Suppressor macrophage treated with lipopolysaccharide for 4 hours (primary cell): ENCODE results near the gene ADAMTS14.
A peak's percentile ranks its signal among the peaks of the same experiment; 100 is the strongest.
"Not testable (repeated sequence)": the region's sequence is repeated elsewhere in the genome, so short reads cannot be mapped to it uniquely, and the experiment has no call there.

Experiments
- DNase-seq: peaks from one replicate; pipeline ENCODE4 v3.0.0-alpha.2; 2020

Gene ADAMTS14, protein sequence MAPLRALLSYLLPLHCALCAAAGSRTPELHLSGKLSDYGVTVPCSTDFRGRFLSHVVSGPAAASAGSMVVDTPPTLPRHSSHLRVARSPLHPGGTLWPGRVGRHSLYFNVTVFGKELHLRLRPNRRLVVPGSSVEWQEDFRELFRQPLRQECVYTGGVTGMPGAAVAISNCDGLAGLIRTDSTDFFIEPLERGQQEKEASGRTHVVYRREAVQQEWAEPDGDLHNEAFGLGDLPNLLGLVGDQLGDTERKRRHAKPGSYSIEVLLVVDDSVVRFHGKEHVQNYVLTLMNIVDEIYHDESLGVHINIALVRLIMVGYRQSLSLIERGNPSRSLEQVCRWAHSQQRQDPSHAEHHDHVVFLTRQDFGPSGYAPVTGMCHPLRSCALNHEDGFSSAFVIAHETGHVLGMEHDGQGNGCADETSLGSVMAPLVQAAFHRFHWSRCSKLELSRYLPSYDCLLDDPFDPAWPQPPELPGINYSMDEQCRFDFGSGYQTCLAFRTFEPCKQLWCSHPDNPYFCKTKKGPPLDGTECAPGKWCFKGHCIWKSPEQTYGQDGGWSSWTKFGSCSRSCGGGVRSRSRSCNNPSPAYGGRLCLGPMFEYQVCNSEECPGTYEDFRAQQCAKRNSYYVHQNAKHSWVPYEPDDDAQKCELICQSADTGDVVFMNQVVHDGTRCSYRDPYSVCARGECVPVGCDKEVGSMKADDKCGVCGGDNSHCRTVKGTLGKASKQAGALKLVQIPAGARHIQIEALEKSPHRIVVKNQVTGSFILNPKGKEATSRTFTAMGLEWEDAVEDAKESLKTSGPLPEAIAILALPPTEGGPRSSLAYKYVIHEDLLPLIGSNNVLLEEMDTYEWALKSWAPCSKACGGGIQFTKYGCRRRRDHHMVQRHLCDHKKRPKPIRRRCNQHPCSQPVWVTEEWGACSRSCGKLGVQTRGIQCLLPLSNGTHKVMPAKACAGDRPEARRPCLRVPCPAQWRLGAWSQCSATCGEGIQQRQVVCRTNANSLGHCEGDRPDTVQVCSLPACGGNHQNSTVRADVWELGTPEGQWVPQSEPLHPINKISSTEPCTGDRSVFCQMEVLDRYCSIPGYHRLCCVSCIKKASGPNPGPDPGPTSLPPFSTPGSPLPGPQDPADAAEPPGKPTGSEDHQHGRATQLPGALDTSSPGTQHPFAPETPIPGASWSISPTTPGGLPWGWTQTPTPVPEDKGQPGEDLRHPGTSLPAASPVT

DNA sequence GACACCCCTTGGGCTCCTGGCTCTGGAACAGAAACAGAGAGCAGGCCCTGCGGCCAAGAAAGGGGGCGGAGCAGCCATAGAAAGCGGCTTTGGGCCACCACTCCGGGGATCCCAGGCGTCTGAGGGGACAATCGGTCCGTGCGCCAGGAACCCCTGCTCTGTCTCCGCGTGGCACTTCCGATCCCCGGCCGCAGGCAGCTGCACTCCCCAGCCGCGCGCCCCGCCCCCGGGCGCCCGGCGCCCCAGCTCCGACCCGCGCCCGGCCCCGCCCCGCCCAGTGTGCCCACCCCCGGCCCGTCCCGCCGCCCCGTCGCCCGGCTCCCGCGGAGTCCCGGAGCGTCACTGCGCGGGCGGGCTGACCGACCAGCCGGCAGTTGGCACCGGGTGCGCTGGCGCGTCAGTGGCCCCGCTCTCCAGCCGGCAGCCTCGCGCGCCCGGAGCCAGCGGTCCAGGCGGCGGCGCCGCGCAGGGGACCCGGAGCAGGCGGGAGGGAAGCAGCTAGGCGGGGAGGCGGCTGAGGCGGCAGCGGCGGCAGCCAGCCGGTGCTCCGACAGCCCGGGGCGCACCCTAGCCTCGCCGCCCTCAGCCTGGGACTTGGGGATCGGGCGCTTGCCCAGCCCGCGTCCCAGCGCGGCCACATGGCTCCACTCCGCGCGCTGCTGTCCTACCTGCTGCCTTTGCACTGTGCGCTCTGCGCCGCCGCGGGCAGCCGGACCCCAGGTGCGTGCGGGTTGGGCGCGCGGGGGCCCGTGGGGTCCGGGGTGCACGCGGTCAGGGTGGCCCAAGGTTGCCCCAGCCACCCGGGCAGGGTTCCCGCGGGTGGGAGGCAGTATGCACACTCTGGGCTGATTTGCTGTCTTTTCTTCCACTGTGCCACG is at the start of gene ADAMTS14:
ADAMTS14 (plus strand) TSS at position 342 of the 878 bp plus-strand sequence; CDS start at position 639, 297 bp downstream.
- peak; percentile 32 for DNase-seq

DNA sequence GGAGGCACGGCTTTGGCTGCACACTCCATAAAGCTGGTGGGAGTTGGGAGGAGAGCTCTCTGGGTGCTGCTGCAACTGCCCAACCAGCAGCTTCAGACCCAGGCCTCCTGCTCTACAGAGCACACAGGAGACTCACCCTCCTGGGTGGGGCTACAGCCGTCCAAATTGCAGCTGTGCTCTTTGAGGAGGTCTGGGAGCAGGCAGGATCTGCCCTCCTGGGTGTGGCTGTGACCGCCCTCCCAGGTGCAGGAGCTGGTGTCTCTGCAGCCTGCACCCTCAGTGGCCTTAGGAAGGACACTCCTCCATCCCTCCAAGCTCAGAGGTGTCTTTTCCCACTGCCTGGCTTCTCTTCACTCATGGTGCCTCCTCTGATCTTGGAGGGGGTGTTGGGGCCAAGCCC is 49.8 kb upstream of the ADAMTS14 start:
- DNase-seq = no peak

DNA sequence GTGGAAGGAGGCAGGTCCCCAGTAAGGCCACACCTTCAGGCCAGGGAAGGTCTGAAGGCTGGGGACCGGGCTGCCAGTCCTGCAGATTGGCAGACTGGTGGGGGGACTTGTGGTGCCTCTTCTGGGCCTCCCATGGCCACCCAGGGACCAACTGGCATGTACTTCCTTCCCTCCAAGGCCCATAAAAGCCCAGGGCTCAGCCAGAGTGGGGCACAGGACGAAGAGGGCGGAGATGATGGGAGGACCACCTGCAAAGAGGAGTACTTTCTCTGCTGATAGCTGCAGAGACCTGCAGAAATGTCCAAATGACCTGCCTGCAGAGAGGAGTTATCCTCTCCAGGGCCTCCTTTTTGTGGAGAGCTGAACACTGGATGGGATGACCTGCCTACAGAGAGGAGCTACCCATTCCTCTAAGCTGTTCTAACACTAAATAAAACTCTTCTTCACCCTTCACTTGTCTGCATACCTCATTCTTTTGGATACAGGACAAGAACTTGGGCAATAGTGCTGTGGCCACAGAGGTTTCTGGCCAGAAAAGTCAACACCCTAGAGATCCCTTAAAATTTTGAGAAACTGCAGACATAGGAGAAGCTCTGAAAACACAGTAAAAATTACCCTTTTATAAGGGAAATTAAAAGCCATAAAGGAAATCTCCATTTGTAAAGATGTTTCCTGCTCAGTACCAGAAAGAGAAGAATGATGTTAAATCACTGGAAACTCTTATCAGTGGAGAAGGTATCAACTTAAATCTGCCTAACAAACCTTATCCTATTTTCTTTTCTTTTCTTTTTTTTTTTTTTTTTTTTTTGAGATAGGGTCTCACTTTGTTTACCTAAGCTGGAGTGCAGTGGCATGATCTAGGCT is 49.1 kb upstream of the ADAMTS14 start:
- no peak for DNase-seq

DNA sequence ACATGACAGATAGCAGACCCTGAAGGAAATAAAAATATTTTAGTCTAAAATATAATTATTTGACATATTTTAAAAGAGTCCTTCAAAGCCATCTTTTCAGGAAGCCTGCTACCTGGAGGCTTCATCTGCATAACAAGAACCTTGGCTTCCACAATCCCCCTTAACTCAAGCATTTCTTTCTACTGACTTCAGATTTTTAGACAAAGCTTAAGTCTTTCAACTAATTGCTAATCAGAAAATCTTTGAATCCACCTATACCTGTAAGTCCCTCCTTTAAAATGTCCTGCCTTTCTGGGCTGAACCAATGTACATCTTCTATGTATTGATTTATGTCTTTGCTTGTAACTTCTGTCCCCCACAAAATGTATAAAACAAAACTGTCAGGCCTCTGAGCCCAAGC is 46.2 kb upstream of the ADAMTS14 start:
- no peak for DNase-seq

DNA sequence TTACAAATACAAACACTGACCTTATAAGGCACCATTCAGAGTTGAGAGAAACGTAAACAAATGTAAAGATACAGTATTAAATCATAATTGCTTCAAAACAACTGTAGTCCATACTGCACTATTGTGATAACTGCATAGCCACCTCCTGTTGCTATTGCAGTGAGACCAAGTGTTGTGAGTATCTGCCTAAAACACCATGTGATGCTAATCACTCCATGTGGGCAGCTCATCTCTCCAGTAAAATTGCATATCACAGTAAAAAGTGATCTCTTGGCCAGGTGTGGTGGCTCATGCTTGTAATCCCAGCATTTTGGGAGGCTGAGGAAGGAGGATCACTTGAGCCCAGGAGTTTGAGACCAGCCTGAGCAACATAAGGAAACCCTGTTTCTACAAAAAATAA is 43.0 kb upstream of the ADAMTS14 start:
- no peak for DNase-seq

DNA sequence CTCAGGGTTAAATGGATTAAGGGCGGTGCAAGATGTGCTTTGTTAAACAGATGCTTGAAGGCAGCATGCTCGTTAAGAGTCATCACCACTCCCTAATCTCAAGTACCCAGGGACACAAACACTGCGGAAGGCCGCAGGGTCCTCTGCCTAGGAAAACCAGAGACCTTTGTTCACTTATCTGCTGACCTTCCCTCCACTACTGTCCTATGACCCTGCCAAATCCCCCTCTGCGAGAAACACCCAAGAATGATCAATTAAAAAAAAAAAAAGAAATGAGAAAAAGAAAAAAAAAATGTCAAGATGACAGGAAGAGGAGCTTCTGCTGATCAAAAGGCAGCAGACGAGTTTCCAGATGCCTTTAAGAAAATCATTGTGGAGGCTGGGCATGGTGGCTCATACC is 40.6 kb upstream of the ADAMTS14 start:
- DNase-seq = not testable (repeated sequence)

DNA sequence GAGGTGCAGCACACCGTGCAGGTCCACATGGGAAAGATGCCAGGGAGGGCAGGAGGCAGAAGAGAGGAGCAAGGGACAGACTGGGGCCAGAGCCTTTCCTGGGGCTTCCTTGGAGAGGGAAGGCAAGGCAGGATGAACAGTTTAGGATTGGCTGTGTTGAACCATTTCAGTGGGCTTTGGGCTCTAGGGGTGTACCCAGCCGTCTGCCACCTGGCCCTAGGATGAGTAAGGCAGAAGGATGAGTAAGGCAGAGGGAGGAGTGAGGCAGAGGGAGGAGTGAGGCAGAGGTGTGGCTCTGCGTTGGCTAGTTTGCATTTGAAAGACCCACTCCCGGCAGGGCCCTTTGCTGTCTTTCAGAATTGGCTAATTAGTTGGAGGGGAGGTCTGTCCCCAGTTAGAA is 38.3 kb upstream of the ADAMTS14 start:
- no peak for DNase-seq

DNA sequence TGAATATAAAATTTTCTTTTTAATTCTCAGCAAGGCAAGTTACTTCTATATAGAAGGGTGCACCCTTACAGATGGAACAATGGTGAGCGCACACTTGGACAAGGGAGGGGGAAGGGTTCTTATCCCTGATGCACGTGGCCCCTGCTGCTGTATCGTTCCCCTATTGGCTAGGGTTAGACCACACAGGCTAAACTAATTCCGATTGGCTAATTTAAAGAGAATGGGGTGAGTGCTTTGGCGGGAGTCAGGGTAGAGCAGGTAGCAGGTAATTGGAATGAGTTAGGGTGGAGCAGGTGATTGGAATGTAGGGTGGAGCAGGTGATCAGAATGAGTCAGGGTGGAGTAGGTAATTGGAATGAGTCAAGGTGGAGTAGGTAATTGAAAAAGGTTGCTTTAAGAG is 37.8 kb upstream of the ADAMTS14 start:
- not testable (repeated sequence) for DNase-seq

DNA sequence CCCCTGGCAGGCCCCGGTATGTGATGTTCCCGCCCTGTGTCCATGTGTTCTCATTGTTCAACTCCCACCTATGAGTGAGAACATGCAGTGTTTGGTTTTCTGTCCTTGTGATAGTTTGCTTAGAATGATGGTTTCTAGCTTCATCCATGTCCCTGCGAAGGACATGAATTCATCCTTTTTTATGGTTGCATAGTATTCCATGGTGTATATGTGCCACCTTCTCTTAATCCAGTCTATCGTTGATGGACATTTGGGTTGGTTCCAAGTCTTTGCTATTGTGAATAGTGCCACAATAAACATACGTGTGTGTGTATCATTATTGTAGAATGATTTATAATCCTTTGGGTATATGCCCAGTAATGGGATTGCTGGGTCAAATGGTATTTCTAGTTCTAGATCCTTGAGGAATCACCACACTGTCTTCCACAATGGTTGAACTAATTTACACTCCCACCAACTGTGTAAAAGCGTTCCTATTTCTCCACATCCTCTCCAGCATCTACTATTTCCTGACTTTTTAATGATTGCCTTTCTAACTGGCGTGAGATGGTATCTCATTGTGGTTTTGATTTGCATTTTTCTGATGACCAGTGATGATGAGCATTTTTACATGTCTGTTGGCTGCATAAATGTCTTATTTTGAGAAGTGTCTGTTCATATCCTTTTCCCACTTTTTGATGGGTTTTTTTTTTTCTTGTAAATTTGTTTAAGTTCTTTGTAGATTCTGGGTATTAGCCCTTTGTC is 32.5 kb upstream of the ADAMTS14 start:
- DNase-seq = not testable (repeated sequence)

DNA sequence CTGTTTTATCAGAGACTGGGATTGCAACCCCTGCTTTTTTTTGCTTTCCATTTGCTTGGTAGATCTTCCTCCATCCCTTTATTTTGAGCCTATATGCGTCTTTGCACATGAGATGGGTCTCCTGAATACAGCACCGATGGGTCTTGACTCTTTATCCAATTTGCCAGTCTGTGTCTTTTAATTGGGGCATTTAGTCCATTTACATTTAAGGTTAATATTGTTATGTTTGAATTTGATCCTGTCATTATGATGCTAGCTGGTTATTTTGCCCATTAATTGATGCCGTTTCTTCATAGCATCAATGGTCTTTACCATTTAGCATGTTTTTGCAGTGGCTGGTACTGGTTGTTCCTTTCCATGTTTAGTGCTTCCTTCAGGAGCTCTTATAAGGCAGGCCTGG is 29.0 kb upstream of the ADAMTS14 start:
- not testable (repeated sequence) for DNase-seq

DNA sequence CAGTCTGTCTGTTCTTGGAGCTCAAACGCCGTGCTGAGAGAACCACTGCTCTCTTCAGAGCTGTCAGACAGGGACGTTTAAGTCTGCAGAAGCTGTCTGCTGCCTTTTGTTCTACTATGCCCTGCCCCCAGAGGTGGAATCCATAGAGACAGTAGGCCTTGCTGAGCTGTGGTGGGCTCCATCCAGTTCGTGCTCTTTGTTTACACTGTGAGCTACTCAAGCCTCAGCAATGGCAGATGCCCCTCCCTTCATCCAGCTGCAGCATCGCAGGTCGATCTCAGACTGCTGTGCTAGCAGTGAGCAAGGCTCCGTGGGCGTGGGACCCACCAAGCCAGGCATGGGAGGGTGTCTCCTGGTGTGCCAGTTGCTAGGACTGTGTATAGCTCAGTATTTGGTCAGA is 27.3 kb upstream of the ADAMTS14 start:
- not testable (repeated sequence) for DNase-seq

DNA sequence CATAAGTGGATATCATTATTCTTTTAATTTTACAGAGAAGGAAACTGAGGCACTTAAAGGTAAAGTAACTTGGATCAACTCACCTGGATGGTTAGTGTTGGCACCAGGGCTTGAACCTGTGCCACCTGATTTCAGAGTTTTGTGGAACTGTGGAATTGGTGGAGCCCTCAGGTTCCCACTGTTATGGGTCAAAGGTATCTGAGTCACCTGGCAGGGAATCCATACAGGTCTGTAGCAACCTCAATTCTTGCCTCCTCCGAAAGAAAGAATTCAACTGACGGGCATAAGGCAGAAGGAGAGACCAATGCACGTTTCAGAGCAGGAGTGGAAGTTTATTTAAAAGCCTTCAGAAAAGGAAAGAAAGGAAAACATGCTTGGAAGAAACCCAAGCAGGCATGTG is 25.2 kb upstream of the ADAMTS14 start:
- DNase-seq = no peak

DNA sequence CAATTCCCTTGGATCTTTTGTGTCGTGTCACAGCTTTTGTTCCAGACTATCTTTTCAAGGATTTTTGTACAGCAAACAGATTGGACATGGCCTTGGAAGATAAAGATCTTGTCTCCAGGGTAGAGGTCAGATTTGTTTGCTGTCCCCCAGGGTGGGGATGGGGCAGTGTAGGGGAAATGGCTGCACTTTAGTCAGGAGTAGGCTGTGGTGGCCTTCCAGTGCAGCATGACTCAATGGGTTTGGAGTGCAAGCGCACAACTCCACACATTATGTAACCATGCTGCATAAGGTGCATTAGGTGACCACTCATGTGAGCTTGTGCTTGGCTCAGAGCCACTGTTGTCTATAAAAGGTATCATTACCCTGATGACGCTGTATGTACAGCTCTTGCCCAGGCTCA is 23.9 kb upstream of the ADAMTS14 start:
- DNase-seq = no peak

DNA sequence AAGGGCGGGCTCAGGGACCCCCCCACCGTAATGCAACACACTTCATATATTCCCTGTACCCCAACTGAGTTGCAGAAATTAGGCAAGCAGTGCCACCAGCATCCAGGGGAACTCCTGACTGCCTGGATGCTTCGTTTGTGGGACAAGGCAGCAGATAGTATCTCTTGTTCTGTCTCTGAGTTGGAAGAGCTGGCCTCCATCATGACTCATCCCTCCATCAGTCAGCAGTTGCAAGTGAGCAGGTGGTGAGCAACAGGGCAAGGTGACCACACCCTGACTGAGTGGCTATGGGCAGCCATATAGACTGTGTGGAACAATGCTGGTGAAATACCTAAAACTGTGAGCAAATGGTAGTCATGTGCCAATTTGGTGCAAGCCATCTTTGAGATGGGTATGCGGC is 22.8 kb upstream of the ADAMTS14 start:
- DNase-seq = peak; percentile 15

DNA sequence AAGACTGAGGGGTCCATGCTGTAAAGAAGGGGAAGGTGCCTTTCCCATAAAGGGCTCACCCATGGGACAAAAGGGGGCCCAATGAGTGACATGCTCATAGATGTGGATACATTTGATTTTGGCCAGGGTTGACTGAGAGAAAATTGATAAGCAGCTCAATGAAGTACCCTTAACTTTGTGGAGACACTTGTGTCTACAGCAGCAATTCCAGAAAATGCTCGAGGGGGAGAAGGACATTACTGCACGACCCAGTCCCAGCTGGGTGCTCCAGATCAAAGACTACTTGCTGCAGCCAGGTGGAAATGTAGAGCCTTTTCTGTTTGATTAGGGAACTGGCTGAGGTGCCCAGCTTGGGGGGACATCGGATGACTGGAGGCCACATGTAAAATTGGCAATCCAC is 22.2 kb upstream of the ADAMTS14 start:
- no peak for DNase-seq

DNA sequence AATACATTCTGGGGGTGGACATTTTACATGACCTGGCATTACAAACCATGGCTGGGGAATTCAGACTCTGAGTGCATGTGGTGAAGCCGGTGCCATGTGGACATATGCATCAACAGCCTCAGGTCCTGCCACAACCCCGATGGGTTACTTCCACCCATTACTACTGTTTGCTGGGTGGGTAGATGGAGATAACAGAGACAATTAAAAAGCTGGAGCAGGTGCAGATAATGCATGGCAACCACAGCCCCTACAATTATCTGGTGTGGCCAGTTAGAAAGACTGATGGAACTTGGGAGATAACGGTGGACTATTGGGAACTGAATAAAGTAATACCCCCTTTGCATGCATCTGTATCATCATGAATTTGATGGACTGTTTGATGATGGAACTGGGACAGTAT is 21.6 kb upstream of the ADAMTS14 start:
- no peak for DNase-seq

DNA sequence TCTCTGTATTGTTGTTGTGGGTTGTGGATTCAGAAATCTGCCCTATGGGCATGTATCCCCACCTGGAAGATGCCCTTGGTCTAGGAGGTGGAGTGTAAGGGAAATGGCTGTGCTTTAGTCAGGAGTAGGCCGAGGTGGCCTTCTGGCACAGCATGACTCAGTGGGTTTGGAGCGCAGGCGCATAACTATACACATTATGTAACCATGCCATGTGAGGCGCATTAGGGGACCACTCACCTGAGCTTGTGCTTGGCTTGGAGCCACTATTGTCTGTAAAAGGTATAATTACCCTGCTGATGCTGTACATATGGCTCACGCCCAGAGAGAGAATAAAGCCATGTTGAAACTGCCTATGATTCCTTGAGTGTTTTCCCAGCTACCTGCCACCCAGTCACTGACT is 20.6 kb upstream of the ADAMTS14 start:
- DNase-seq = no peak

DNA sequence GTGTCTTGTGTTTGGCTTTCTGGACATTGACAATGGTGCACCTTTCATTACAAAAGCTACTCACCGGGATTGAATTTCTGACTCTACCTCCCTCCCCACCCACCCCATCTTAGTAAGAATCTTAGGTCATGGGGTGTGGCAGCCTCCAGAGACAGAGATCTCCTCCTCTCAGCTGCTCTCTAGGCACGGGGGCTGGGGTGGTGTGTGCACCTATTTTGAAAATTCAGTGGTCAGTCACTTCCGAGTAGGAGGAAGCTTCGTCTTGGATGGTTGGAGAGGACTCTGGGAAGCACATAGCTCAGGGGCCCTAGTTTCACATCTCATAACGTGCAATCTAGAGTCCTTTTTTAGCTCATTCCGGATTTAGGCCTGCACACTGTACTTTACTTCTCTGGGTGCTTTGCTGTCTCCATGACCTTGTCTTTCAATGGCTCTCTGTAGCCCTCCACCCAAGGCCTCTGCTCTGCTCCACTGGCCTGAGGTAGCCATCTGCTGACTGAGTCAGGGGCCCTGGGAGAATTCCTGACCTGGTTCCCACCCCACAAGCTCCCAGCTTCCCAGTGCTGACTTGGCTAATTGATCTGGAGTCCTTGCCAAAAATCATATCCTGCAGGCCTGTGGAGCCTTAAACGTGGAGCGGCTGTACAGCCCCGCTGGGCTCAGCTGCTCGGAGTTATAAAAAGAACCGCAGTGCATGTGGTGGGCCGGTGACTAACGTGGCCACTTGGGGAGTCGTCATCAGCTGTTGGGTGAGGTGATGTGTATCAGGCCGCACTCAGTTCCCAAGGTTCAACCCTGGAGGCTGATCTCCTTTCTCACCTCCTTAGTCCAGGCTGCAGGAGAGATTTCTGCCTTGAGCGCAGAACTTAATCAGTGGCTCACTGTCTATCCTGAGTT is 19.3 kb upstream of the ADAMTS14 start:
- DNase-seq = no peak

DNA sequence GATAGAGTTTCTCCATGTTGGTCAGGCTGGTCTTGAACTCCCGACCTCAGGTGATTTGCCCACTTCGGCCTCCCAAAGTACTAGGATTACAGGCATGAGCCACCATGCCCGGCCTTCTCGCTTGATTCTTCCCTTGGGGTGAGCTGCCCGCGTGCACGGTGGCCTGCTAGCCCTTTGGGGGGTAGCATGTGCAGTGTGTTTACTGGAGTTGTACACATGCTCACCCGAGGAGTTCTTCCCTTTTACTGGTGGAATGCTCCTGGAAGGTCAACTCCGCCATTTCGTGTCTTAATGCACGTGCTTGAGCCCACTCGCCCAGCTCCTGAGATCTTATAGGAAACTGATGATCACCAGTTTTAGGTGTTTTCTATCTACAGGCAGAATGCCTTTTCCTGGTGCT is 17.0 kb upstream of the ADAMTS14 start:
- DNase-seq = no peak
